ENCODE data around the gene PTPN12.
A peak's percentile ranks its signal among the peaks of the same experiment; 100 is the strongest.
"Not testable (repeated sequence)": the region's sequence is repeated elsewhere in the genome, so short reads cannot be mapped to it uniquely, and the experiment has no call there.

The PTPN12 gene

DNA sequence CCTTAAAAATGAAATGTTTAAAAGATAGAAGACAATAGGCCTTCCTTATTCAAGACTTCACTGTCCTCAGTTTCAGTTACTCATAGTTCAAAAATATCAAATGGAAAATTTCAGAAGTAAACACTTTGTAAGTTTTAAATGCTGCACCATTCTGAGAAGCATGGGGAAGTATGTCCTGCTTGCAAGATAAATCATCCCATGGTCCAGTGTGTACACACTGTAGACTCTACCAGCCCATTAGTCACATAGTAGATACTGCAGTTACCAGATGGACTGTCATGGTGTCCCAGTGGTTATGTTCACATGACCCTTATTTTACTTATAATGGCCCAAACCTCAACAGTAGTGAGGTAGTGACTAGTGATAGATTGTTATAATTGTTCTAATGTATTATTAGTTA is 69.5 kb downstream of the PTPN12 start:
- H3K4me3 Mint-ChIP-seq, result no peak overlapping the region
- H3K27me3 Mint-ChIP-seq, result no peaks in the 10 kb centered on the region
- no peak overlapping the region for H3K27ac Mint-ChIP-seq
- no peaks in the 10 kb centered on the region for H3K4me1 Mint-ChIP-seq
- H3K9me3 Mint-ChIP-seq, result no peaks in the 10 kb centered on the region
- peaks cover 11% of the 10 kb centered on the region for H3K36me3 Mint-ChIP-seq

DNA sequence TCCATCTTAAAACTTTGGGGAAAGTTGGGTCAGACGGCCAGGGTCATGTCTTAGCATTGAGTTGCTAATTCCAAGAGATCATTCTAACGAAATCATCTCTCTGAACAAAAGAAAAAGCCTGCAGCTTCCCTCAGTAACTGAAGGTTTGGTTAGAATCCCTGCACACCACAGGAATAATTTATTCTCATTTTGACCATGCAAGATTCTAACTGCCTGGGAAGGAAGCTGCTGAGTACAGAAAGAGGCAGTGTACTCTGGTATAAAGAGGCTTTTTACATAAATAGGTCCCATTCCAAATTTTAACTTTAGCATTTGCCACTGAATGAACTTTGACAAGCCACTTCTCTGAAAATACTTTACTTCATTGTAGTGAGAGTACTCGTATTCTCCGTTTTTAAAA is 82.2 kb downstream of the PTPN12 start:
- no peak overlapping the region for H3K27ac Mint-ChIP-seq
- H3K9me3 Mint-ChIP-seq, result no peaks in the 10 kb centered on the region
- no peaks in the 10 kb centered on the region for H3K27me3 Mint-ChIP-seq
- H3K36me3 Mint-ChIP-seq, result peaks cover 6% of the 10 kb centered on the region
- H3K4me3 Mint-ChIP-seq, result no peak overlapping the region
- H3K4me1 Mint-ChIP-seq, result peaks cover 7% of the 10 kb centered on the region

DNA sequence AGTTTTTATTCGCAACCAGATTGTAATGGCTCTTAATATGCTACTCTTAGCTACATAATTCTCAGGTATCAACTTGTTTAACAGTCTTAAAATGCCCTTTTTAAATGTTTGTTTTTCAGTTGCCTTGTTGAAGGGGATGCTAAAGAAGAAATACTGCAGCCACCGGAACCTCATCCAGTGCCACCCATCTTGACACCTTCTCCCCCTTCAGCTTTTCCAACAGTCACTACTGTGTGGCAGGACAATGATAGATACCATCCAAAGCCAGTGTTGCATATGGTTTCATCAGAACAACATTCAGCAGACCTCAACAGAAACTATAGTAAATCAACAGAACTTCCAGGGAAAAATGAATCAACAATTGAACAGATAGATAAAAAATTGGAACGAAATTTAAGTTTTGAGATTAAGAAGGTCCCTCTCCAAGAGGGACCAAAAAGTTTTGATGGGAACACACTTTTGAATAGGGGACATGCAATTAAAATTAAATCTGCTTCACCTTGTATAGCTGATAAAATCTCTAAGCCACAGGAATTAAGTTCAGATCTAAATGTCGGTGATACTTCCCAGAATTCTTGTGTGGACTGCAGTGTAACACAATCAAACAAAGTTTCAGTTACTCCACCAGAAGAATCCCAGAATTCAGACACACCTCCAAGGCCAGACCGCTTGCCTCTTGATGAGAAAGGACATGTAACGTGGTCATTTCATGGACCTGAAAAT is 89.7 kb downstream of the PTPN12 start:
- H3K4me3 Mint-ChIP-seq, result no peak overlapping the region
- H3K4me1 Mint-ChIP-seq, result no peaks in the 10 kb centered on the region
- H3K27ac Mint-ChIP-seq, result no peak overlapping the region
- H3K27me3 Mint-ChIP-seq, result no peaks in the 10 kb centered on the region
- H3K9me3 Mint-ChIP-seq, result no peaks in the 10 kb centered on the region
- H3K36me3 Mint-ChIP-seq, result peaks cover 6% of the 10 kb centered on the region

DNA sequence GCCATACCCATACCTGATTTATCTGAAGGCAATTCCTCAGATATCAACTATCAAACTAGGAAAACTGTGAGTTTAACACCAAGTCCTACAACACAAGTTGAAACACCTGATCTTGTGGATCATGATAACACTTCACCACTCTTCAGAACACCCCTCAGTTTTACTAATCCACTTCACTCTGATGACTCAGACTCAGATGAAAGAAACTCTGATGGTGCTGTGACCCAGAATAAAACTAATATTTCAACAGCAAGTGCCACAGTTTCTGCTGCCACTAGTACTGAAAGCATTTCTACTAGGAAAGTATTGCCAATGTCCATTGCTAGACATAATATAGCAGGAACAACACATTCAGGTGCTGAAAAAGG is 90.2 kb downstream of the PTPN12 start:
- H3K27me3 Mint-ChIP-seq, result no peaks in the 10 kb centered on the region
- no peak overlapping the region for H3K4me3 Mint-ChIP-seq
- H3K4me1 Mint-ChIP-seq, result no peaks in the 10 kb centered on the region
- peaks cover 4% of the 10 kb centered on the region for H3K36me3 Mint-ChIP-seq
- H3K27ac Mint-ChIP-seq, result no peak overlapping the region
- H3K9me3 Mint-ChIP-seq, result no peaks in the 10 kb centered on the region

DNA sequence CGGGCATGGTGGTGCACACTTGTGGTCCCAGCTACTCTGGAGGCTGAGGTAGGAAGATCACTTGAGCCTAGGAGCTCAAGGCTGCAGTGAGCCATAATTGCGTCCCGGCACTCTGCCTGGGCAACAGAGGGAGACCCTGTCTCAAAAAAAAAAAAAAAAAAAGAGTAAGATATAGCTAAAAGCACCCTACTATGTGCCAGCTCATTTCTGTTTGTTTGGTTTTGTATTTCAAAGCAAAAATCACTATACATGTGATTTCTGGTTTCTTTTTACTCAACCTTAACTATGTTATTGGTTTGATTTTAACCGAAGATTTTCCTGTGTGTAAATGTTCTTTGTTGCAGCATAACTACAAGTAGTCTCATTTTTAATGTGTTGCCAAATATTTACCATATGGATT is 92.7 kb downstream of the PTPN12 start:
- Mint-ChIP-seq H3K4me3 (no peak overlapping the region), H3K36me3 (peaks cover 2% of the 10 kb centered on the region), H3K4me1 (no peaks in the 10 kb centered on the region), H3K9me3 (no peaks in the 10 kb centered on the region), H3K27me3 (no peaks in the 10 kb centered on the region), H3K27ac (no peak overlapping the region)

DNA sequence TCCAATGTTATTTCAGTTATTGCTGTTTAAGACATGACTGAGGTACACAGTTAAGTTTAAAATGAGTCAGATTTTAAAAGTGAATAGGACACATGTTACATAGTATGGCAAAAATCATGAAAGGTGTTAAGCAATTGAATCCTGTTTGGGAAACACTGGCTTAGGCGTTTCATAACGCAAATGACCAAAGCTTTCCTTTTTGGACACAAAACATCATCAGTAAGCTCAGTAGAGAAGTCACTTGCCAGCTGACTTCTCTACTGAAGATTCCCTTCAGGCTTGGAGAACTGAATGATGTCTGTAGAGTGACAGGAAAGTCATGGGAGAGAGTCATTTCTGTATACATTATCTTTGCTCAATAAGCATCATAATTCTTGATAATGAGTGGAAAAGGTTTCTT is 94.7 kb downstream of the PTPN12 start:
- H3K27me3 Mint-ChIP-seq, result no peaks in the 10 kb centered on the region
- no peaks in the 10 kb centered on the region for H3K9me3 Mint-ChIP-seq
- H3K4me1 Mint-ChIP-seq, result no peaks in the 10 kb centered on the region
- no peak overlapping the region for H3K4me3 Mint-ChIP-seq
- H3K27ac Mint-ChIP-seq, result peak overlapping the region; percentile 46
- no peaks in the 10 kb centered on the region for H3K36me3 Mint-ChIP-seq

DNA sequence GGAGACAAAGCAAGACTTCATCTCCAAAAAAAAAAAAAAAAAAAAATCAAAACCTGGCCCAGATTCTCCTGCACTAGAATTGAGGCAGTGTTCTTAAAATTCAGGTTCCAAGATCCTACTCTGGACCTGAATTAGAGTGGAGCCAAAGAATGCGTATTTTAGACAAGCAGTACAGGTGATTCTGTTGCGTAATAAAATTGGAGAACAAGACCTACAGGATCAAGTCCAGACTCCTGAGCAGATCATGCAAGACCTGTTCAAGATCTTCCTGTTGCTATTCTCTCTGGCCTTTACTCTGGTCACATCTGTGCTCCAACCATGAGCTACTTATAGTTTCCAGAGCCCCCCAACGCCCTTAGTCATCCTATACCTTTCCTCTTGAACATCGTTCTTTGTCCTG is 107.7 kb downstream of the PTPN12 start:
- Mint-ChIP-seq H3K4me1 (no peaks in the 10 kb centered on the region), H3K4me3 (no peak overlapping the region), H3K9me3 (no peaks in the 10 kb centered on the region), H3K27me3 (no peaks in the 10 kb centered on the region), H3K36me3 (peaks cover 2% of the 10 kb centered on the region), H3K27ac (no peak overlapping the region)

DNA sequence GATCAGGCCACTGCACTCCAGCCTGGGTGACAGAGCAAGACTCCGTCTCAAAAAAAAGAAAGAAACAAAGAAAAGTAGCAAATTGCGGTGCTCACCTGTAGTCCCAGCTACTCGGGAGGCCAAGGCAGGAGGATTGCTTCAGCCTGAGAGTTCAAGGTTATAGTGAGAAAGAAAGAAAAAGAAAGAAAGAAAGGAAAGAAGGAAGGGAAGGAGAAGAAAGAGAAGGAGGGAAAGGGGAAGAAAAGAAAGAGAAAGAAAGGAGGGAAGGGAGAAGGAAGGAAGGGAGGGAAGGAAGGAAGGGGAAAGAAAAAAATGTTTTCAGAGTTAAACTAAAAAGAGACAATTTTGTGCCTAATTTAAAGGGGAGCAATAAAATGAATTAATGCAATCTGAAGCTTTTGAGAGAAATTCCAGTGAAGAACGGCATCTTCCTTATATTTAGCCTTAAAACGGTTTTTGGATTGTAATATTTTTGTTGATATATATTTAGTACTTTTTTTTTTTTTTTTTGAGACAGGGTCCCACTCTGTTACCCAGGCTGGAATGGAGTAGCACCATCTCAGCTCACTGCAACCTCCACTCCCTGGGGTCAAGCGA is 111.7 kb downstream of the PTPN12 start:
- no peaks in the 10 kb centered on the region for H3K27me3 Mint-ChIP-seq
- H3K4me3 Mint-ChIP-seq, result no peak overlapping the region
- H3K36me3 Mint-ChIP-seq, result peaks cover 2% of the 10 kb centered on the region
- no peak overlapping the region for H3K27ac Mint-ChIP-seq
- H3K9me3 Mint-ChIP-seq, result no peaks in the 10 kb centered on the region
- H3K4me1 Mint-ChIP-seq, result no peaks in the 10 kb centered on the region

DNA sequence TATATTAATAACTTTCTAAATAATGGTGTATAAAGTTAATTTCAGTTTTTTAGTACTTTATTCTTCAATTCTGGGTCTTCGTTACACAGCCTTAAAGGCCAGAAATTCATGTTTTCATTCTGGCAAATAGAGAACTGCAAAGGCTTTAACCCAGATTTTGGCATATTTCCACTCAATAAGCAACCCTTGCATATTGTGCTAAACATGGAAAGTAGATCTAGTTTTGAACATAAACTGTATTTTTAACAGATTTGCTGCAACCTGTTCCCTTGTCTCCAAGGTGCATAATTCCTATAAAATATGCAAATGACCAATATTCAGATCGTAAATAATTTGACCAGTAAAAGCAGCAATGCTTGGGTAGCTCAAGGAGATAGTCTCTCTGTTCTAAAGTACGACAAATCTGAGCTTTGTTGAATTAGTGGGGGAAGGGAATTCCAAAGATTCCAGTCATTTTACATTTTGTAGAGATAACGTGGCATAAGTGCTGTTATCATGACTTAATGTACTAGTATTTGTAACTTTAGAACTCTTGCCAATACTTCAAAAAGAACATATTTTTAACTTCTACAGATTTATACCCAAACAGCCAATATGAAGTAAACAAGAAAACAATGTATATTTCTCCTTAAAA is 112.7 kb downstream of the PTPN12 start:
- H3K9me3 Mint-ChIP-seq, result no peaks in the 10 kb centered on the region
- H3K27me3 Mint-ChIP-seq, result no peaks in the 10 kb centered on the region
- no peak overlapping the region for H3K27ac Mint-ChIP-seq
- no peaks in the 10 kb centered on the region for H3K4me1 Mint-ChIP-seq
- no peaks in the 10 kb centered on the region for H3K36me3 Mint-ChIP-seq
- H3K4me3 Mint-ChIP-seq, result no peak overlapping the region

DNA sequence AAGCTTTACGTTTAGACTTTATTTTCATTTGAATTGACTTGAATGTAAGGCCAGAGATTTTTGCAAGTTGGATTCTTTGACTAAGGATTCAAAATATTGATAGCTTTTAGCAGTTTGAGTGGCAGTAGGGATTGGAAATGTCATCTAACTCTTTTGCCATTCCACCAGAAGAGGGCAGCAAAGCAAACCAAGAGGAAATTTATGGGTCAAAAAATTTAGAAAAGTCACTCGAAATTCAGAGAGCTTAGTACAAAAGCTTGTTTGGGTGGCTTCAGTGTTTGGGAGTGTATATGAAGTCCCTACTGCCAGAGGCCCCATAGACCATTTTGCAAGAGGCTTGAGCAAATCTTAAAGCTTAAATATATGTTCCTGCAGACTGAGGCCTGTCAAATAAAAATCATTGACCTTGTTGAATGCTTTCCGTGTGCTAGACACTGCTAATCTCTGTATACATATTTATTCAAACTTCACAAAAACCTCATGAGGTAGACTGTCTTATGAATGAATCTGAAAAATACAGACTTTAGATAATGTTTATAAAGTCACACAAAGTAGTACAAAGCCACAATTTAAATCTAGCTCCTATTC is 114.6 kb downstream of the PTPN12 start:
- no peaks in the 10 kb centered on the region for H3K9me3 Mint-ChIP-seq
- H3K27me3 Mint-ChIP-seq, result no peaks in the 10 kb centered on the region
- H3K4me1 Mint-ChIP-seq, result no peaks in the 10 kb centered on the region
- H3K27ac Mint-ChIP-seq, result no peak overlapping the region
- H3K36me3 Mint-ChIP-seq, result no peaks in the 10 kb centered on the region
- H3K4me3 Mint-ChIP-seq, result no peak overlapping the region

DNA sequence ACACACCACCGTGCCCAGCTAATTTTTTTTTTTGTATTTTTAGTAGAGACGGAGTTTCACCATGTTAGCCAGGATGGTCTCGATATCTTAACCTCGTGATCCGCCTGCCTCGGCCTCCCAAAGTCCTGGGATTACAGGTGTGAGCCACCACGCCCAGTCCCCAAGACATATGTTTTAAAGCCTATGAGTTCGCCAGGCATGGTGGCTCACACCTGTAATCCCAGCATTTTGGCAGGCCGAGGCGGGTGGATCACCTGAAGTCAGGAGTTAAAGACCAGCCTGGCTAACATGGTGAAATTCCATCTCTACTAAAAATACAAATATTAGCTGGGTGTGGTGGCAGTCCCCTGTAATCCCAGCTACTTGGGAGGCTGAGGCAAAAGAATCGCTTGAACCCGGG is 115.7 kb downstream of the PTPN12 start:
- H3K4me1 Mint-ChIP-seq, H3K4me3 Mint-ChIP-seq, H3K27me3 Mint-ChIP-seq, H3K27ac Mint-ChIP-seq, H3K36me3 Mint-ChIP-seq, H3K9me3 Mint-ChIP-seq: not testable (repeated sequence)

DNA sequence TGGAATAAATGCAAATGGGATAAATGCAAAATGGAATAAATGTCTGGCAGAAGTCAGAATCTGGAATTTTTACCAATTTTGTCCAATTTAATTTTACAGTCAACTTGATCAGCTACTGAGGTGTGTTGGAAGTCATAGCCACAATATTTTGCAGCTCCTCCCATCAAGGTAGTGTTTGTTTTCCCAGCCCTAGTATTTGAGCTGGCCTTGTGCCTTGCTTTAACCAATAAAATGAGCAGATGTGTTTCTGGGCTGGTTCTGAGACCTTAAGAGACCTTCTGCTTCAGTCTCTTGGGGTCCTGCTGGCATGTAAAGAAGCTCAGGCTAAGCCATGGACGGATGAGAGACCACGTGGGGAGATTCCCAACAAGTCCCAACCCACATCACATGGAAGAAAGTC is 116.5 kb downstream of the PTPN12 start:
- no peaks in the 10 kb centered on the region for H3K9me3 Mint-ChIP-seq
- H3K4me1 Mint-ChIP-seq, result no peaks in the 10 kb centered on the region
- no peak overlapping the region for H3K27ac Mint-ChIP-seq
- H3K4me3 Mint-ChIP-seq, result no peak overlapping the region
- H3K36me3 Mint-ChIP-seq, result no peaks in the 10 kb centered on the region
- H3K27me3 Mint-ChIP-seq, result no peaks in the 10 kb centered on the region

DNA sequence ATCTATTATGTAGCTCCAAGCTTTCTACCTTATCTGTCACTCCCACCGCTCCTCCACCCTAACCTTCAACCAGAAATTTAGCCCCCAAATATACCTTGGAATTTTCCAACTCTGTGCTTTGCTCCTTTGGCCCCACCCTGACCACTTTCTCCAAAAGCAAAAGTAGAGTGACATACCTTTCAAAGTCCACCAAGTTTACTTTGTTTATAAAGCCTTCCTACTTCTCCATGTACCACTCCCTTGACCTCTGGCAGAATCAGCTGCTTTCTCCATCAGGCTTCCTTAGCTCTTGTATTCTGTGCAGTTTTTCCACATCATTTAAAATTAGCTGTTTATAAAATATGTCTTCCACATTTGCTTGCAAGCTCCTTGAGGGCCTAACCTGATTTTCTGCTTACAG is 118.3 kb downstream of the PTPN12 start:
- H3K4me1 Mint-ChIP-seq, result no peaks in the 10 kb centered on the region
- no peak overlapping the region for H3K27ac Mint-ChIP-seq

DNA sequence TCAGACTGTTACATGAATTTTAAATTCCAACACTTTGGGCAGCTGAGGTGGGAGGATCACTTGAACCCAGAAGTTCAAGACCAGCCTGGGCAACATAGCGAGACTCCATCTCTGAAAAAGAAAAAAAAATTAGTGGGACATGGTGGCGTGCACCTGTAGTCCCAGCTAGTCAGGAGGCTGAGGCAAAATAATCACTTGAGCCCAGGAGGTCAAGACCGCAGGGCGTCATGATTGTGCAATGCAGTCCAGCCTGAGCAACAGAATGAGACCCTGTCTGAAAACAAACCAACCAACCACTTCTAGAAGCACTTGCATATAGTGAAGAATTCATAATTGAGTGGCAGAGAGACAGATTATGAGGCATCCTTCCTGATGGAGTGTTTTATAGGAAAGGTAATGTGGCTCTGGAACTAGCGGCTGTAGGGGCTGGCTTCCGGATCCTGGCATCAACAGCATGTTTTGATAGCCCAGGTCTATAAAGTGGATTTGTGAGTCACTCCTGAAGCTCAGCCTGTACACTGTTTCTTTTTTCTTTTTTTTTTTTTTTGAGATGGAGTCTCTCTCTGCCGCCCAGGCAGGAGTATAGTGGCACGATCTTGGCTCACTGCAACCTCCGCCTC is 118.9 kb downstream of the PTPN12 start:
- no peak overlapping the region for H3K27ac Mint-ChIP-seq
- H3K4me3 Mint-ChIP-seq, result no peak overlapping the region
- H3K4me1 Mint-ChIP-seq, result no peaks in the 10 kb centered on the region
- H3K36me3 Mint-ChIP-seq, result no peaks in the 10 kb centered on the region
- H3K27me3 Mint-ChIP-seq, result no peaks in the 10 kb centered on the region
- H3K9me3 Mint-ChIP-seq, result no peaks in the 10 kb centered on the region

More for the DNA sequence above, 118.3 kb downstream of the PTPN12 start:
- no peak overlapping the region for H3K4me3 Mint-ChIP-seq
- H3K36me3 Mint-ChIP-seq, result no peaks in the 10 kb centered on the region
- H3K27me3 Mint-ChIP-seq, result no peaks in the 10 kb centered on the region
- H3K9me3 Mint-ChIP-seq, result no peaks in the 10 kb centered on the region

DNA sequence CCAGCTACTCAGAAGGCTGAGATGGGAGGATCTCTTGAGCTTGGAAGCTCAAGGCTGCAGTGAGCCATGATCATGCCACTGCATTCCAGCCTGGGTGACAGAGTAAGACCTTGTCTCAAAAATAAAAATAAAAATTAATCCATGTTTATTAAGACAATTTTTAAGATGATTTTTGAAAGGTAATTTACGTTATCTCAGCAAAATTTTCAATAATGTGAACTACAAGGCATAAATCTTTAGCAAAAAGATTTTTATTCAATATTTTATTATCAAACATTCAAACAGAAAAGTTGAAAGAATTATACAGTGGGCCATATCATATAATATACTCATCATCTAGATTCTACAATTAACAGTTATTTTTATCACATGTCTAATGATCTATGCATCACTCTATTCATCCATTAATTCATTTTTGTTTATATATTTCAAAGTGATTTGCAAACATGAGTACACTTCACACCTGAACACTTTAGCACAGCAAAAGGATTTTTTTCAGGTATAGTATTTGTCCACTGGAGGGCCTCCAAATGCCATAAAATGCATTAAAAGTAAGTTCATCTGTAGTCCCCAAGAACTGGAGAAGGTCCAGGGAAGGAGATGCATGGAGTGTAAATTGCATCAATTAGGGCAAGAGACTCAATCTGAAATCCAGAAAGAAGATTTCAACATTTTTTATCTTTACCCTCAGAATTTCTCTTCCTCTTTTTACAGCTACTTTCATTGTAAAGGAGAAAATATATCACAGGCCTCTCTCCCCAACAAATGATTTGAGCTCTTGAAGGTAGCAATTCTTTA is 120.5 kb downstream of the PTPN12 start:
- H3K4me1 Mint-ChIP-seq, result no peaks in the 10 kb centered on the region
- H3K9me3 Mint-ChIP-seq, result no peaks in the 10 kb centered on the region
- H3K36me3 Mint-ChIP-seq, result no peaks in the 10 kb centered on the region

More for the DNA sequence above, 120.5 kb downstream of the PTPN12 start:
- H3K27me3 Mint-ChIP-seq, result no peaks in the 10 kb centered on the region
- no peak overlapping the region for H3K4me3 Mint-ChIP-seq
- H3K27ac Mint-ChIP-seq, result no peak overlapping the region
